Endothelial cell of umbilical vein (primary cell): ENCODE measurements around the gene RGPD8.

Experiments
- CTCF ChIP-seq, 2 donors: IDR thresholded peaks; 1 replicate in 1 of 2; 2 replicates in 1 of 2; pipeline ENCODE4 v1.5.1; 2011; ENCODE audit warnings: low read length in 2 of 2, mild to moderate bottlenecking in 2 of 2, moderate library complexity in 2 of 2, control low read depth in 1 of 2, inconsistent platforms in 1 of 2, low read depth in 1 of 2; ENCODE audit not compliant: insufficient read depth in 1 of 2; ENCODE audit errors: extremely low read depth in 1 of 2
- EZH2 ChIP-seq: IDR thresholded peaks from 2 replicates; pipeline ENCODE4 v1.6.1; 2012; ENCODE audit warnings: borderline replicate concordance, low read depth, mild to moderate bottlenecking, moderate library complexity, low read length, inconsistent platforms; ENCODE audit not compliant: severe bottlenecking
- JUN ChIP-seq: IDR thresholded peaks from 2 replicates; pipeline ENCODE4 v1.6.1; 2011; ENCODE audit warnings: borderline replicate concordance, low read depth; ENCODE audit not compliant: insufficient read length, insufficient read depth
- POLR2A ChIP-seq: IDR thresholded peaks from 2 replicates; pipeline ENCODE4 v1.6.1; 2012; ENCODE audit warnings: low read depth, mild to moderate bottlenecking, control low read depth, low read length
- POLR2AphosphoS5 ChIP-seq: IDR thresholded peaks from 2 replicates; pipeline ENCODE4 v1.6.1; 2012; ENCODE audit warnings: low read depth, mild to moderate bottlenecking, control low read depth, low read length, moderate library complexity; ENCODE audit not compliant: insufficient read depth
- TF ChIP-seq, protein P1 (sequence below): IDR thresholded peaks from 2 replicates; pipeline ENCODE4 v1.6.1; 2011; ENCODE audit not compliant: insufficient read depth, insufficient read length

- TF ChIP-seq CTCF (IDR thresholded peaks at IDR 0.05; ENCODE audit: extremely low read depth in 1 of 2, insufficient read depth in 1 of 2, low read depth in 1 of 2, low read length in 2 of 2) (no peak), POLR2AphosphoS5 (no peak), POLR2A (no peak), EZH2 (no peak), JUN (no peak)
- TF ChIP-seq, protein P1, sequence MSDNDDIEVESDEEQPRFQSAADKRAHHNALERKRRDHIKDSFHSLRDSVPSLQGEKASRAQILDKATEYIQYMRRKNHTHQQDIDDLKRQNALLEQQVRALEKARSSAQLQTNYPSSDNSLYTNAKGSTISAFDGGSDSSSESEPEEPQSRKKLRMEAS, result no peak
Observed at GRCh38 chr2:112465382-112465781, 31.9 kb upstream of the RGPD8 start.
